Panc1 (cell line): ENCODE measurements around the gene ZNF844. TPM values are rescaled to one million over a fixed set of nuclear protein-coding genes. Genes with fewer than 3 reads are reported as not detected.

Experiments used
- ATAC-seq: fragments of 200-7000 bp; cut with Tn5 transposase; 2 replicates; pipeline ENCODE4 v1.9.1; 2020; ENCODE audit warnings: mild to moderate bottlenecking, moderate library complexity
- BruUV-seq: library from RNA; stranded (reverse); fragments of 400-500 nt; replicated peaks from 2 replicates; lab custom pipeline; 2021; lab: Mats Ljungman, UMichigan
- CTCF ChIA-PET: fragments of 300-600 bp; sonication (Branson Sonifier 250); formaldehyde crosslinking; loops from one replicate; lab custom pipeline; 2022; ENCODE audit warnings: antibody characterized with exemption; lab: Charles Lee
- POLR2A ChIA-PET: fragments of 300-600 bp; sonication (Branson Sonifier 250); formaldehyde crosslinking; loops from one replicate; lab custom pipeline; 2022; ENCODE audit warnings: antibody characterized with exemption; lab: Charles Lee
- DNase-seq: peaks from one replicate; pipeline ENCODE4 v3.0.0-alpha.2; 2010; ENCODE audit warnings: low read depth, low spot score
- H3K27ac ChIP-seq: 2 replicates; pipeline ENCODE4 v1.5.1; 2011; ENCODE audit warnings: mild to moderate bottlenecking, low read length, inconsistent platforms
- H3K27me3 ChIP-seq: fragments of 200-500 bp; sonication (Bioruptor generic); 2 replicates; pipeline ENCODE4 v1.6.0; 2014; ENCODE audit warnings: low read length, inconsistent platforms; ENCODE audit not compliant: control insufficient read depth, insufficient read depth
- H3K36me3 ChIP-seq: fragments of 200-500 bp; sonication (Bioruptor generic); 2 replicates; pipeline ENCODE4 v1.5.1; 2014; ENCODE audit warnings: inconsistent platforms, mild to moderate bottlenecking, low read length, moderate library complexity; ENCODE audit not compliant: control insufficient read depth, insufficient read depth
- H3K4me1 ChIP-seq: 2 replicates; pipeline ENCODE4 v1.5.1; 2011; ENCODE audit warnings: inconsistent platforms, mild to moderate bottlenecking, low read length, moderate library complexity; ENCODE audit not compliant: control insufficient read depth, insufficient read depth
- H3K4me3 ChIP-seq, 2 experiments: 2 replicates each; pipeline ENCODE4 v1.5.1; 2011 to 2012; ENCODE audit warnings: low read depth in 2 of 2, low read length in 2 of 2, mild to moderate bottlenecking in 2 of 2, inconsistent platforms in 1 of 2, moderate library complexity in 1 of 2
- H3K9me3 ChIP-seq: fragments of 200-500 bp; sonication (Bioruptor generic); 2 replicates; pipeline ENCODE4 v1.5.1; 2014; ENCODE audit warnings: low read depth, mild to moderate bottlenecking, inconsistent platforms, low read length, moderate library complexity; ENCODE audit not compliant: control insufficient read depth, insufficient read depth
- CTCF ChIP-seq: fragments of 450-650 bp; IDR thresholded peaks from 2 replicates; pipeline ENCODE4 v1.5.1; 2017; ENCODE audit warnings: mild to moderate bottlenecking
- POLR2AphosphoS5 ChIP-seq: IDR thresholded peaks from 2 replicates; pipeline ENCODE4 v1.6.1; 2012; ENCODE audit warnings: mild to moderate bottlenecking, low read depth, low read length, moderate library complexity
- TCF7L2 ChIP-seq: IDR thresholded peaks from 2 replicates; pipeline ENCODE4 v1.6.1; 2011; ENCODE audit warnings: mild to moderate bottlenecking, low read depth, low read length, inconsistent platforms
- in situ Hi-C: cut with HindIII; loops from 2 replicates; pipeline ENCODE4 v1.10.0; 2016; ENCODE audit warnings: low sequenced_read_pairs, low pct_unique_long_range_greater_than_20kb
- intact Hi-C: fragments of 100-400 bp; cut with micrococcal nuclease; formaldehyde crosslinking; loops from one replicate; pipeline ENCODE4 v1.10.0; 2022; ENCODE audit not compliant: unreplicated experiment
- total RNA-seq: library from RNA; stranded (reverse); gene quantifications from one replicate; pipeline ENCODE4 v1.2.1, GENCODE V29; 2021; ENCODE audit not compliant: unreplicated experiment

The ZNF844 gene
- total RNA-seq, 1 experiment from 2014 or later = 8.6 TPM

- Histone ChIP-seq H3K9me3 (no peaks in the 10 kb centered on the region), H3K4me1 (peaks cover 4% of the 10 kb centered on the region; the same call in 1 of the 2 replicates), H3K36me3 (no peaks in the 10 kb centered on the region), H3K27me3 (no peaks in the 10 kb centered on the region), H3K4me3 (peak within 1 kb of the TSS; percentile 69 to 70), H3K27ac (peak within 1 kb of the TSS; percentile 84)
- DNase-seq (no peak), ATAC-seq (peak; percentile 100)
- no peak for TF ChIP-seq CTCF
- no peak for TF ChIP-seq TCF7L2
- peak; percentile 80 for TF ChIP-seq POLR2AphosphoS5
- no TSS peak for BruUV-seq
- CTCF ChIA-PET = interaction anchor here (0.5 to 1.0 kb wide), 3 partner anchors 105 to 238 kb away, joined by 3 read pairs; partner anchors contain the start of gene ZNF20
- POLR2A ChIA-PET = interaction anchor here (0.7 kb wide), 1 partner anchor 31 kb away, joined by 3 read pairs; no protein-coding TSS in a partner anchor
- intact Hi-C loops = no loop called here
- in situ Hi-C loops = no loop called here
Observed at GRCh38 chr19:12035220-12036172, 29.0 kb upstream of the ZNF844 start, which contains the start of gene ZNF433. ZNF433 (minus strand) TSS chr19:12035679; CDS start chr19:12035539, 140 bp downstream.

GRCh38 chr19:12042893-12043292 lies 21.6 kb upstream of the ZNF844 start:
- no peak for TF ChIP-seq TCF7L2
- no peak for TF ChIP-seq POLR2AphosphoS5
- TF ChIP-seq CTCF = no peak
- Histone ChIP-seq H3K27ac (no peak overlapping the region), H3K36me3 (no peaks in the 10 kb centered on the region), H3K27me3 (no peaks in the 10 kb centered on the region), H3K4me1 (no peaks in the 10 kb centered on the region), H3K9me3 (peaks cover 27% of the 10 kb centered on the region), H3K4me3 (no peak overlapping the region)
- CTCF ChIA-PET = no interaction called here
- intact Hi-C loops (no loop called here), in situ Hi-C loops (no loop called here)
- ATAC-seq (no peak), DNase-seq (no peak)
- POLR2A ChIA-PET = interaction anchor here (0.6 kb wide), 1 partner anchor 30 kb away, joined by 11 read pairs; no protein-coding TSS in a partner anchor
- BruUV-seq = no TSS peak

GRCh38 chr19:12043752-12044422 lies 20.6 kb upstream of the ZNF844 start:
- Histone ChIP-seq H3K4me1 (no peaks in the 10 kb centered on the region), H3K36me3 (no peaks in the 10 kb centered on the region), H3K9me3 (peaks cover 27% of the 10 kb centered on the region), H3K27ac (no peak overlapping the region), H3K4me3 (no peak overlapping the region), H3K27me3 (no peaks in the 10 kb centered on the region)
- intact Hi-C loops = no loop called here
- no peak for DNase-seq
- POLR2A ChIA-PET = interaction anchor here (0.6 kb wide), 1 partner anchor 31 kb away, joined by 11 read pairs; no protein-coding TSS in a partner anchor
- TF ChIP-seq CTCF (no peak), TCF7L2 (no peak)
- ATAC-seq = no peak
- in situ Hi-C loops = no loop called here
- BruUV-seq = TSS peak; percentile 61
- CTCF ChIA-PET = no interaction called here
